ENCODE measurements around the gene CAV1. TPM values are rescaled to one million over a fixed set of nuclear protein-coding genes. Genes with fewer than 3 reads are reported as not detected.

Gene CAV1
- polyA plus RNA-seq, 1 donor (not counting 4 experiments of a cell fraction or from before 2014, with no cell fraction given): 2,905 TPM

DNA sequence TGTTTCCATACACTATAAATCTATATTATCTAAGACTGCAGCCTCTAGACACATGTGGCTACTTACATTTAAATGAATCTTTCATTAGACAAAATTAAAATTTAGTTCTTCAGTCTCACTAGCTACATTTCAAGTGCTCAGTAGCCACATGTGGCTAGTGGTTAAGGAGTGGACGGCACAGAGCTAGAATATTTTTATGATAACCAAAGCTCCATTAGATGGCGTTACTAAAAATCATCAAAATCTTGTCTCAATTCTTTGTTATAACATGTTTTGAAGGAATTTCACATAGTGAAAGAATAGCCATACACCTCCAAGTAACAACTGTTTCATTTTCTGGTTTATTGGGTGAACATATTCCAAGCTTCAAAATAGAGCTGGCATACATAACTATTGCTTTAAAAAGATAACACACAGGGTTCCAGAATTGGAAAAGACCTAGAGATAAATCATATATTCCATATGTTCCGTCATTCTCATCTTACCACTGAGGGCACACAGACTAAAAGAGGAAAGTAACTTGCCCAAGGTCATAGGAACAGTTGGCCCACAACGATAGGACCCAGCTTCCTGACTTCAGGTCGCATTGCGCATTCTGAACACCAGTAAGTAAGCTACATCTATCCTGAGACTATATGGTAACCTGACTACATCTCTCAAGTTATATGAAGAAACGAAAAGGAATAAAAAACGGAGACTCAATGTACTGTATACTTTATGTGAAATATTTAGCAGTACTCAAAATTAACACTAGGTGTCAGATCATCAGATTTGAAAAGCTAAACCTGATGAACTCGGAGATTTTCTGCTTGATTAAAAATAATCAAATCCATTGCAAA, 66.6 kb downstream of the CAV1 start:
- H3K9ac ChIP-seq (ENCODE audit: control insufficient read depth, extremely low read depth, insufficient read depth, low read length): no peak overlapping the region
- peak overlapping the region; percentile 12 for H3K27ac ChIP-seq (ENCODE audit: control insufficient read depth, insufficient read depth, low read length)
- H3K4me1 ChIP-seq (ENCODE audit: control insufficient read depth, extremely low read depth, insufficient read depth, low read length): peaks cover 25% of the 10 kb centered on the region
- H3K4me3 ChIP-seq (ENCODE audit: control insufficient read depth in 2 of 3, extremely low read depth in 1 of 3, insufficient read depth in 2 of 3, low read depth in 1 of 3, low read length in 3 of 3): peak overlapping the region in 1 of 3 experiments; percentile 5
- H3K9me3 ChIP-seq (ENCODE audit: control insufficient read depth, low read depth, low read length): no peaks in the 10 kb centered on the region
- peak overlapping the region; percentile 61 for H3K4me2 ChIP-seq (ENCODE audit: control insufficient read depth, extremely low read depth, insufficient read depth, low read depth, low read length)
- H3K27me3 ChIP-seq (ENCODE audit: control insufficient read depth, extremely low read depth, insufficient read depth, low read length): no peaks in the 10 kb centered on the region
- dilution Hi-C loops (cut with MboI; ENCODE audit: extremely low pct_ligation_motif_present, low sequenced_read_pairs): no loop called here
- no peak for TF ChIP-seq EZH2 (IDR thresholded peaks at IDR 0.05; ENCODE audit: low read length)
- TF ChIP-seq, protein P1, sequence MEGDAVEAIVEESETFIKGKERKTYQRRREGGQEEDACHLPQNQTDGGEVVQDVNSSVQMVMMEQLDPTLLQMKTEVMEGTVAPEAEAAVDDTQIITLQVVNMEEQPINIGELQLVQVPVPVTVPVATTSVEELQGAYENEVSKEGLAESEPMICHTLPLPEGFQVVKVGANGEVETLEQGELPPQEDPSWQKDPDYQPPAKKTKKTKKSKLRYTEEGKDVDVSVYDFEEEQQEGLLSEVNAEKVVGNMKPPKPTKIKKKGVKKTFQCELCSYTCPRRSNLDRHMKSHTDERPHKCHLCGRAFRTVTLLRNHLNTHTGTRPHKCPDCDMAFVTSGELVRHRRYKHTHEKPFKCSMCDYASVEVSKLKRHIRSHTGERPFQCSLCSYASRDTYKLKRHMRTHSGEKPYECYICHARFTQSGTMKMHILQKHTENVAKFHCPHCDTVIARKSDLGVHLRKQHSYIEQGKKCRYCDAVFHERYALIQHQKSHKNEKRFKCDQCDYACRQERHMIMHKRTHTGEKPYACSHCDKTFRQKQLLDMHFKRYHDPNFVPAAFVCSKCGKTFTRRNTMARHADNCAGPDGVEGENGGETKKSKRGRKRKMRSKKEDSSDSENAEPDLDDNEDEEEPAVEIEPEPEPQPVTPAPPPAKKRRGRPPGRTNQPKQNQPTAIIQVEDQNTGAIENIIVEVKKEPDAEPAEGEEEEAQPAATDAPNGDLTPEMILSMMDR (optimal IDR thresholded peaks at IDR 0.05 in 1 of 3, IDR thresholded peaks at IDR 0.05 in 1 of 3, conservative IDR thresholded peaks at IDR 0.05 in 1 of 3; ENCODE audit: extremely low read depth in 1 of 3, insufficient read depth in 2 of 3, low read length in 3 of 3): peak in 1 of 3 experiments; percentile 49
- H4K20me1 ChIP-seq (ENCODE audit: control insufficient read depth, extremely low read depth, insufficient read depth, low read length): no peaks in the 10 kb centered on the region
- no peaks in the 10 kb centered on the region for H3K79me2 ChIP-seq (ENCODE audit: control insufficient read depth, insufficient read depth, low read length)
- peak; percentile 48 for FAIRE-seq
- H2AFZ ChIP-seq (ENCODE audit: control insufficient read depth, low read length): peak overlapping the region; percentile 82
- DNase-seq (ENCODE audit: low read depth, low spot score): no peak
- no peaks in the 10 kb centered on the region for H3K9me1 ChIP-seq (ENCODE audit: control insufficient read depth, extremely low read depth, insufficient read depth, low read length)
- no peaks in the 10 kb centered on the region for H3K36me3 ChIP-seq (ENCODE audit: control insufficient read depth in 2 of 2, extremely low read depth in 1 of 2, insufficient read depth in 2 of 2, low read length in 2 of 2)

DNA sequence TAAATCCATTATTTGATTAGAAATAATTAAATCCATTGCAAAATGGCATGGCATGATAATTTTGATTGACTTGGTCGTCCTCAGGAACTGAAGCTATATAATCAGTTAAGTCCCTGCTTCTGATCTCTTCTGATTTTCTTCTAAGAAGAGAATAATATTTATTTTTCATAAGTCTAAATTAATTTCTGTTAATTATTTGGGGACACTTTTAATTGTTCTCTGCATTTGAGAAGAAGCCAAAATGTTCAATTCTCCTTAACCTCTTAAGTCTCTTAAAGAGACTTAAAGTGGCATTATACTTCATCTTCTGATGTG, 67.2 kb downstream of the CAV1 start:
- TF ChIP-seq EZH2 (IDR thresholded peaks at IDR 0.05; ENCODE audit: low read length): no peak
- TF ChIP-seq, protein P1 (optimal IDR thresholded peaks at IDR 0.05 in 1 of 3, IDR thresholded peaks at IDR 0.05 in 1 of 3, conservative IDR thresholded peaks at IDR 0.05 in 1 of 3; ENCODE audit: extremely low read depth in 1 of 3, insufficient read depth in 2 of 3, low read length in 3 of 3): no peak
- H3K36me3 ChIP-seq (ENCODE audit: control insufficient read depth in 2 of 2, extremely low read depth in 1 of 2, insufficient read depth in 2 of 2, low read length in 2 of 2): no peaks in the 10 kb centered on the region
- peak overlapping the region in 1 of 3 experiments; percentile 56 for H3K4me3 ChIP-seq (ENCODE audit: control insufficient read depth in 2 of 3, extremely low read depth in 1 of 3, insufficient read depth in 2 of 3, low read depth in 1 of 3, low read length in 3 of 3)
- H2AFZ ChIP-seq (ENCODE audit: control insufficient read depth, low read length): no peak overlapping the region
- no peaks in the 10 kb centered on the region for H3K27me3 ChIP-seq (ENCODE audit: control insufficient read depth, extremely low read depth, insufficient read depth, low read length)
- H3K4me2 ChIP-seq (ENCODE audit: control insufficient read depth, extremely low read depth, insufficient read depth, low read depth, low read length): peak overlapping the region; percentile 61
- no peaks in the 10 kb centered on the region for H4K20me1 ChIP-seq (ENCODE audit: control insufficient read depth, extremely low read depth, insufficient read depth, low read length)
- H3K9me1 ChIP-seq (ENCODE audit: control insufficient read depth, extremely low read depth, insufficient read depth, low read length): no peaks in the 10 kb centered on the region
- H3K27ac ChIP-seq (ENCODE audit: control insufficient read depth, insufficient read depth, low read length): no peak overlapping the region
- FAIRE-seq (no peak), DNase-seq (ENCODE audit: low read depth, low spot score) (no peak)
- peaks cover 25% of the 10 kb centered on the region for H3K4me1 ChIP-seq (ENCODE audit: control insufficient read depth, extremely low read depth, insufficient read depth, low read length)
- no peaks in the 10 kb centered on the region for H3K79me2 ChIP-seq (ENCODE audit: control insufficient read depth, insufficient read depth, low read length)
- H3K9ac ChIP-seq (ENCODE audit: control insufficient read depth, extremely low read depth, insufficient read depth, low read length): no peak overlapping the region
- dilution Hi-C loops (cut with MboI; ENCODE audit: extremely low pct_ligation_motif_present, low sequenced_read_pairs): no loop called here
- no peaks in the 10 kb centered on the region for H3K9me3 ChIP-seq (ENCODE audit: control insufficient read depth, low read depth, low read length)
